ENCODE measurements around the gene EFTUD2.

DNA sequence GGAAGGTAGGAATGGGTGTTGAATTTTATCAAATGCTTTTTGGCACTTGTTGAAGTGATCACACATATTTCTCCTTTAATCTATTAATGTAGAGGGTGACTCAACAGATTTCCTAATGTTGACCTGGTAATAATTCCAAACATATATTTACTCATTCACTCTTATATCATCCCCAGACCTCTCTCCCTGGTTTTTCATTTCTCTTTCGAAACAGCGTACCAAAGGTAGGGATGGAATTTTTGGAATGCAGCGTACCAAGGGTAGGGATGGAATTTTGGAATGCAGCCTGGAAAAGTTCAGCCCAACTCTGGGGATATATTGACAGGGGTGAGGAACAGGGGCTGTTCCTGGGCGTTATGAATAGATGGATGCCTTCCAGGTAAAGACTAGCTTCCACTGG lies 41.1 kb upstream of the EFTUD2 start:
- TF ChIP-seq, protein P1, sequence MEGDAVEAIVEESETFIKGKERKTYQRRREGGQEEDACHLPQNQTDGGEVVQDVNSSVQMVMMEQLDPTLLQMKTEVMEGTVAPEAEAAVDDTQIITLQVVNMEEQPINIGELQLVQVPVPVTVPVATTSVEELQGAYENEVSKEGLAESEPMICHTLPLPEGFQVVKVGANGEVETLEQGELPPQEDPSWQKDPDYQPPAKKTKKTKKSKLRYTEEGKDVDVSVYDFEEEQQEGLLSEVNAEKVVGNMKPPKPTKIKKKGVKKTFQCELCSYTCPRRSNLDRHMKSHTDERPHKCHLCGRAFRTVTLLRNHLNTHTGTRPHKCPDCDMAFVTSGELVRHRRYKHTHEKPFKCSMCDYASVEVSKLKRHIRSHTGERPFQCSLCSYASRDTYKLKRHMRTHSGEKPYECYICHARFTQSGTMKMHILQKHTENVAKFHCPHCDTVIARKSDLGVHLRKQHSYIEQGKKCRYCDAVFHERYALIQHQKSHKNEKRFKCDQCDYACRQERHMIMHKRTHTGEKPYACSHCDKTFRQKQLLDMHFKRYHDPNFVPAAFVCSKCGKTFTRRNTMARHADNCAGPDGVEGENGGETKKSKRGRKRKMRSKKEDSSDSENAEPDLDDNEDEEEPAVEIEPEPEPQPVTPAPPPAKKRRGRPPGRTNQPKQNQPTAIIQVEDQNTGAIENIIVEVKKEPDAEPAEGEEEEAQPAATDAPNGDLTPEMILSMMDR (IDR thresholded peaks at IDR 0.05), result no peak
- TF ChIP-seq EZH2 (IDR thresholded peaks at IDR 0.05; ENCODE audit: borderline replicate concordance, insufficient read depth, low read depth, low read length, poor library complexity, severe bottlenecking), result no peak

All from B cell (primary cell).